Lung (tissue), 12 donors: ENCODE measurements around the gene HOMER2. TPM values are rescaled to one million over a fixed set of nuclear protein-coding genes. Genes with fewer than 3 reads are reported as not detected.

Experiments used
- ATAC-seq: fragments of 200-7000 bp; cut with Tn5 transposase; one replicate; pipeline ENCODE4 v1.9.1; 2020; ENCODE audit warnings: moderate number of reproducible peaks; ENCODE audit not compliant: insufficient read depth, low FRiP score
- DNase-seq, 3 donors: peaks; one replicate each; pipeline ENCODE4 v3.0.0-alpha.2; 2013 to 2017
- H3K27ac ChIP-seq, 2 donors: one replicate each; pipeline ENCODE4 v1.5.1; 2013; ENCODE audit warnings: mild to moderate bottlenecking in 2 of 2, moderate library complexity in 2 of 2, control low read depth in 1 of 2, inconsistent platforms in 1 of 2, low read depth in 1 of 2, low read length in 1 of 2
- H3K27me3 ChIP-seq, 3 donors: one replicate each; pipeline ENCODE4 v1.5.1; 2013; ENCODE audit warnings: low read length in 2 of 3; ENCODE audit not compliant: control insufficient read depth in 3 of 3, insufficient read depth in 3 of 3
- H3K36me3 ChIP-seq, 4 donors: one replicate each; pipeline ENCODE4 v1.5.1; 2013; ENCODE audit warnings: low read length in 4 of 4, mild to moderate bottlenecking in 1 of 4, moderate library complexity in 1 of 4; ENCODE audit not compliant: control insufficient read depth in 4 of 4, insufficient read depth in 4 of 4
- H3K4me1 ChIP-seq, 5 donors: one replicate each; pipeline ENCODE4 v1.5.1; 2013; ENCODE audit warnings: low read length in 5 of 5, mild to moderate bottlenecking in 2 of 5, moderate library complexity in 1 of 5; ENCODE audit not compliant: control insufficient read depth in 5 of 5, insufficient read depth in 5 of 5
- H3K4me3 ChIP-seq: one replicate; pipeline ENCODE4 v1.5.1; 2013; ENCODE audit warnings: mild to moderate bottlenecking, control low read depth, moderate library complexity
- H3K9ac ChIP-seq, 2 donors: one replicate each; pipeline ENCODE4 v1.5.1; 2013; ENCODE audit warnings: low read length in 2 of 2, control low read depth in 1 of 2; ENCODE audit not compliant: insufficient read depth in 1 of 2
- H3K9me3 ChIP-seq, 4 donors: one replicate each; pipeline ENCODE4 v1.5.1; 2013; ENCODE audit warnings: low read length in 3 of 4, mild to moderate bottlenecking in 1 of 4, moderate library complexity in 1 of 4; ENCODE audit not compliant: control insufficient read depth in 4 of 4, insufficient read depth in 3 of 4
- WGBS, 2 donors: extraction: QIAGEN DNeasy Blood & Tissue Kit; methylation state at CpG; one replicate each; pipeline ENCODE4 v1.1.7; 2013; 5-methylcytosine and 5-hydroxymethylcytosine counted together
- polyA plus RNA-seq, 2 donors: library from polyadenylated mRNA; stranded (reverse); fragments of 200-250 nt; gene quantifications; one replicate each; pipeline ENCODE4 v1.2.1, GENCODE V29; 2013
- total RNA-seq, 2 donors: library from RNA; depleted of rRNA in 1 of 2; stranded (reverse); fragments of >200 nt in 1 of 2; gene quantifications; one replicate each; pipeline ENCODE4 v1.2.1, GENCODE V29; 2014 to 2021
- TF ChIP-seq, protein P1 (sequence below): IDR thresholded peaks from 2 replicates; pipeline ENCODE4 v1.5.1; 2012; ENCODE audit warnings: mild to moderate bottlenecking; ENCODE audit errors: control extremely low read depth, extremely low read depth
- donor health status: control.
- donor health status: control.
- donor health status: Bipolar disorder and iron deficiency.
- donor health status: healthy.
- donor health status: DM: yes; HTN: yes; CAD: no.

The HOMER2 gene
- total and polyA plus RNA-seq, 4 donors: 7.5 to 18.1 (median 11.6) TPM

DNA sequence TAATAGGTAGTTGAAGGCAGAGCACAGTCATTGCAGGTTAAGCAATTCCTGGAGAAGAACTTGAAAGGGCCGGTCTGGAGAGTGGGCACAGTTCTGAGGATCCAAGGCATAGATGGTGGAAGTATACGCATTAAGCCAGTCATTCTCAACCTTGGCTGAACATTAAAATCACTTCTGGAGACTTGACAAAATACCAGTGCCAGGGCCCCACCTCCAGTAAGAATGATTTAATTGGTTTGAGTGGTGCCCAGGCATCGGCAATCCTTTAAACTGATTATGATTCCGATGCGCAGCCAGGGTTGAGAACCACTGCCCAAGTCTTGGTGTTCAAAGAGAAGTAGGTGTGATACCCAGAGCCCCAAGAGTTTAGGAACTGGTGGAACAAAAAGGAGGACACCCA is 6.9 kb upstream of the HOMER2 start:
- DNase-seq (no peak), ATAC-seq (no peak)
- no peaks in the 10 kb centered on the region for H3K27me3 ChIP-seq
- peaks cover 0 to 3% (median 0%) of the 10 kb centered on the region in 5 donors for H3K4me1 ChIP-seq
- no peak overlapping the region for H3K4me3 ChIP-seq
- H3K36me3 ChIP-seq: no peaks in the 10 kb centered on the region
- no peak overlapping the region for H3K27ac ChIP-seq
- WGBS, 2 donors: 94 to 98% methylated on average over 5 of the region's 5 CpGs
- H3K9me3 ChIP-seq: no peaks in the 10 kb centered on the region
- TF ChIP-seq, protein P1, sequence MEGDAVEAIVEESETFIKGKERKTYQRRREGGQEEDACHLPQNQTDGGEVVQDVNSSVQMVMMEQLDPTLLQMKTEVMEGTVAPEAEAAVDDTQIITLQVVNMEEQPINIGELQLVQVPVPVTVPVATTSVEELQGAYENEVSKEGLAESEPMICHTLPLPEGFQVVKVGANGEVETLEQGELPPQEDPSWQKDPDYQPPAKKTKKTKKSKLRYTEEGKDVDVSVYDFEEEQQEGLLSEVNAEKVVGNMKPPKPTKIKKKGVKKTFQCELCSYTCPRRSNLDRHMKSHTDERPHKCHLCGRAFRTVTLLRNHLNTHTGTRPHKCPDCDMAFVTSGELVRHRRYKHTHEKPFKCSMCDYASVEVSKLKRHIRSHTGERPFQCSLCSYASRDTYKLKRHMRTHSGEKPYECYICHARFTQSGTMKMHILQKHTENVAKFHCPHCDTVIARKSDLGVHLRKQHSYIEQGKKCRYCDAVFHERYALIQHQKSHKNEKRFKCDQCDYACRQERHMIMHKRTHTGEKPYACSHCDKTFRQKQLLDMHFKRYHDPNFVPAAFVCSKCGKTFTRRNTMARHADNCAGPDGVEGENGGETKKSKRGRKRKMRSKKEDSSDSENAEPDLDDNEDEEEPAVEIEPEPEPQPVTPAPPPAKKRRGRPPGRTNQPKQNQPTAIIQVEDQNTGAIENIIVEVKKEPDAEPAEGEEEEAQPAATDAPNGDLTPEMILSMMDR: no peak
- no peak overlapping the region for H3K9ac ChIP-seq

DNA sequence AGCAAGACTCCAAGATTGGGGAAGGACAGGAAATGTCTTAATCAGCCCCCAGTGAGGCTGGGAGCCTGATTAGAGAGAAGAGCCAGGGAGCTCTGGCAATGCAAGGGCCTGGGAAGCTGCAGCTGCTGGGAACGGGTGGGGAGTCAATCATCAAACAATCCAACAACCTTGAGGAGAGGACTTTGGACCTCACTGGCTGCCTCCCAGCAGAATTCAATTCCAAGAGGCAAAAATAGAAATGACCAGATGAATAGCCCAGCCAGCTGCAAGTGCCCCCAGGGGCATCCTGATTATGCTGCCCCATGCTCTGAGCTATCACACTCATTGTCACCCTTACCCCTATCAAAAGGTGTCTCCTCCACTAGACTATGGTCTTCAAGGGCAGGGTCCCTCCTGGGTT is 6.1 kb upstream of the HOMER2 start:
- DNase-seq (no peak), ATAC-seq (no peak)
- Histone ChIP-seq H3K9me3 (no peaks in the 10 kb centered on the region), H3K4me1 (peaks cover 0 to 2% (median 0%) of the 10 kb centered on the region in 5 donors), H3K4me3 (no peak overlapping the region), H3K36me3 (no peaks in the 10 kb centered on the region), H3K27me3 (no peaks in the 10 kb centered on the region), H3K27ac (no peak overlapping the region), H3K9ac (no peak overlapping the region)
- TF ChIP-seq, protein P1: no peak
- WGBS, 2 donors: 94 to 100% methylated on average over 1 of the region's 1 CpG

DNA sequence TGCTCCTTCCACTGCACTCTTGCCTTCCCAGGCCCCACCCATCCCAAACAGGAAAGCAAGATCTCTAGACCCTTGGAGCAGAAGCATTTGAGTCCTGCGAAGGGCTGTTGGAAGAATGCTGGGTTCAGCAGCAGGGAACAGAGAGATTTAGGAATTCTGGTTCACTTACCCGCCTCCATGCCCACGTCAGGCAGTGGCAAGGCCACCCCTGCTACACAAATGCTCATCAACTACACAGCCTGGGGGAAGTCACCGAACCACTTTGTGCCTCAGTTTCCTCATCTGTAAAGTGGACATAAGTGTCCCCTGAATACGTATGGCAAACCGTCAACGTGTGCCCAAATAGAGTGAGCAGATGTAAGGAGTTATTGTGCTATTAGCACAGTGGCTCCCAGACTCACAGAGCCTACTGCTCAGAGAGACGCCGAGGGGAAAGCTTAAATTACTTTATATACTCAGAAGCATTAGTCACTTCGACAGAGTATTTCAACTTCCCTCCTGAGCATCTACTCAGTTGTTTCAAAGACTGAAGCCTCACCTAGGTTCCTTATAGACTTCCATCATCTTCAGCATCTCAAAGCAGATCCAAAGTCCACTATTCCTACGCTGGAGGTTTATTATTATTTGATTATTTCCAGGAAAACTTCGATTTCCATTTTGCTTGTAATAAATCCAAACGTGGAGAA is 905 bp downstream of the HOMER2 start:
- DNase-seq: peak in 2 of 3 donors; percentile 2 to 3
- Histone ChIP-seq H3K9me3 (peaks cover 0 to 2% (median 0%) of the 10 kb centered on the region in 4 donors), H3K27ac (peak overlapping the region in 1 of 2 donors; percentile 71), H3K4me3 (peak overlapping the region; percentile 49), H3K4me1 (peaks cover 0 to 12% (median 0%) of the 10 kb centered on the region in 5 donors), H3K9ac (no peak overlapping the region), H3K27me3 (peaks cover 0 to 21% (median 0%) of the 10 kb centered on the region in 3 donors), H3K36me3 (no peaks in the 10 kb centered on the region)
- WGBS, 2 donors: 49 to 55% methylated on average over 13 of the region's 13 CpGs
- no peak for ATAC-seq
- TF ChIP-seq, protein P1: no peak
